ENCODE results near the gene BABAM2. TPM values are rescaled to one million over a fixed set of nuclear protein-coding genes. Genes with fewer than 3 reads are reported as not detected.

The BABAM2 gene
- total RNA-seq, 1 experiment from 2014 or later: 46.1 TPM

- 0 out of 2 replicates have a peak, but pooled peaks cover 5% of the 10 kb centered on the region for H3K9me2 ChIP-seq (ENCODE audit: insufficient read depth)
- no peaks in the 10 kb centered on the region for H4K20me1 ChIP-seq (ENCODE audit: insufficient read depth)
- no peaks in the 10 kb centered on the region for H3K4me1 ChIP-seq (replicated peaks; ENCODE audit: insufficient read depth)
- peaks cover 14% of the 10 kb centered on the region for H3K9me3 ChIP-seq (ENCODE audit: insufficient read depth, low read depth)
- no peaks in the 10 kb centered on the region for H3F3A ChIP-seq (ENCODE audit: insufficient read depth, low read depth)
- H3K27ac ChIP-seq: no peak overlapping the region
- H3K4me2 ChIP-seq: no peak overlapping the region
- ChIA-PET CTCF (no interaction called here), POLR2A (ENCODE audit: unreplicated experiment) (no interaction called here)
- no peaks in the 10 kb centered on the region for H3K36me3 ChIP-seq (ENCODE audit: low read depth)
- DNase-seq: no peak
- no peaks in the 10 kb centered on the region for H3K79me2 ChIP-seq (ENCODE audit: low read depth)
- intact Hi-C loops (cut with micrococcal nuclease; ENCODE audit: unreplicated experiment): no loop called here
- H3K4me3 ChIP-seq: no peak overlapping the region
- TF ChIP-seq, protein P1, sequence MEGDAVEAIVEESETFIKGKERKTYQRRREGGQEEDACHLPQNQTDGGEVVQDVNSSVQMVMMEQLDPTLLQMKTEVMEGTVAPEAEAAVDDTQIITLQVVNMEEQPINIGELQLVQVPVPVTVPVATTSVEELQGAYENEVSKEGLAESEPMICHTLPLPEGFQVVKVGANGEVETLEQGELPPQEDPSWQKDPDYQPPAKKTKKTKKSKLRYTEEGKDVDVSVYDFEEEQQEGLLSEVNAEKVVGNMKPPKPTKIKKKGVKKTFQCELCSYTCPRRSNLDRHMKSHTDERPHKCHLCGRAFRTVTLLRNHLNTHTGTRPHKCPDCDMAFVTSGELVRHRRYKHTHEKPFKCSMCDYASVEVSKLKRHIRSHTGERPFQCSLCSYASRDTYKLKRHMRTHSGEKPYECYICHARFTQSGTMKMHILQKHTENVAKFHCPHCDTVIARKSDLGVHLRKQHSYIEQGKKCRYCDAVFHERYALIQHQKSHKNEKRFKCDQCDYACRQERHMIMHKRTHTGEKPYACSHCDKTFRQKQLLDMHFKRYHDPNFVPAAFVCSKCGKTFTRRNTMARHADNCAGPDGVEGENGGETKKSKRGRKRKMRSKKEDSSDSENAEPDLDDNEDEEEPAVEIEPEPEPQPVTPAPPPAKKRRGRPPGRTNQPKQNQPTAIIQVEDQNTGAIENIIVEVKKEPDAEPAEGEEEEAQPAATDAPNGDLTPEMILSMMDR (conservative IDR thresholded peaks at IDR 0.05): no peak
- TF ChIP-seq EZH2 (IDR thresholded peaks at IDR 0.05; ENCODE audit: low read depth): no peak
- no peaks in the 10 kb centered on the region for H3K27me3 ChIP-seq (ENCODE audit: insufficient read depth, low read depth)
- H2AFZ ChIP-seq: no peak overlapping the region
- BruUV-seq (replicated peaks): no TSS peak
These were observed 282.8 kb downstream of the BABAM2 start for GRCh38 chr2:28173377-28173776.

DNA sequence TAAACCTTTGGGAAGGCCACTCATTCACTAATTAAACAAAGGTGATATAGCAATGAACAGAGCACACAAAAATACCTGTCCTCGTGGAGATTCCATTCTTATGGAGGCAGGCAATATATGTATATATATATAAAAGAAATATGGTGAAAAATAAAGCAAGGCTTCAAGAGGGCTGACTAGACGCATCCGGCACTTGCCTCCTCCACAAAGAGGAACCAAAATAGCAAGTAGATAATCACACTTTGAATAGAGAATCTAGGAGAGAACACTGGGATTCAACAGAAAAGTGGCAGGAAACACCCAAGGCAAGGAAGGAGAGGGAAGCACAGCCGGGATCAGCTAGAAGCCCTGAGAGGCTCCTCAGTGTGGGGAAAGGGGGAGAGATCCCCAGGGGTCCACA lies 283.7 kb downstream of the BABAM2 start:
- no peaks in the 10 kb centered on the region for H3K4me1 ChIP-seq (replicated peaks; ENCODE audit: insufficient read depth)
- peaks cover 14% of the 10 kb centered on the region for H3K9me3 ChIP-seq (ENCODE audit: insufficient read depth, low read depth)
- no TSS peak for BruUV-seq (replicated peaks)
- H3F3A ChIP-seq (ENCODE audit: insufficient read depth, low read depth): no peaks in the 10 kb centered on the region
- H3K4me2 ChIP-seq: no peak overlapping the region
- H3K4me3 ChIP-seq: no peak overlapping the region
- H2AFZ ChIP-seq: no peak overlapping the region
- H3K9me2 ChIP-seq (ENCODE audit: insufficient read depth): 0 out of 2 replicates have a peak, but pooled peaks cover 5% of the 10 kb centered on the region
- no peaks in the 10 kb centered on the region for H4K20me1 ChIP-seq (ENCODE audit: insufficient read depth)
- H3K79me2 ChIP-seq (ENCODE audit: low read depth): no peaks in the 10 kb centered on the region
- intact Hi-C loops (cut with micrococcal nuclease; ENCODE audit: unreplicated experiment): no loop called here
- no peak for TF ChIP-seq EZH2 (IDR thresholded peaks at IDR 0.05; ENCODE audit: low read depth)
- TF ChIP-seq, protein P1 (conservative IDR thresholded peaks at IDR 0.05): no peak
- H3K36me3 ChIP-seq (ENCODE audit: low read depth): no peaks in the 10 kb centered on the region
- no peak overlapping the region for H3K27ac ChIP-seq
- CTCF ChIA-PET: no interaction called here
- no peak for DNase-seq
- no peaks in the 10 kb centered on the region for H3K27me3 ChIP-seq (ENCODE audit: insufficient read depth, low read depth)
- POLR2A ChIA-PET (ENCODE audit: unreplicated experiment): interaction anchor here (0.6 kb wide), 1 partner anchor 40 kb away, joined by 8 read pairs; no protein-coding TSS in a partner anchor

- DNase-seq: peak in 1 of 2 experiments; percentile 47
- Histone ChIP-seq H2AFZ (no peak overlapping the region), H3K4me1 (replicated peaks; ENCODE audit: insufficient read depth) (no peaks in the 10 kb centered on the region), H3K9me2 (ENCODE audit: insufficient read depth) (no peaks in the 10 kb centered on the region), H3K4me3 (no peak overlapping the region), H3K27ac (no peak overlapping the region), H3K4me2 (no peak overlapping the region), H3K36me3 (ENCODE audit: low read depth) (no peaks in the 10 kb centered on the region), H3F3A (ENCODE audit: insufficient read depth, low read depth) (no peaks in the 10 kb centered on the region), H3K79me2 (ENCODE audit: low read depth) (no peaks in the 10 kb centered on the region), H3K9me3 (ENCODE audit: insufficient read depth, low read depth) (peaks cover 14% of the 10 kb centered on the region), H4K20me1 (ENCODE audit: insufficient read depth) (no peaks in the 10 kb centered on the region), H3K27me3 (ENCODE audit: insufficient read depth, low read depth) (no peaks in the 10 kb centered on the region)
- ChIA-PET POLR2A (ENCODE audit: unreplicated experiment) (no interaction called here), CTCF (no interaction called here)
- TF ChIP-seq, protein P1 (conservative IDR thresholded peaks at IDR 0.05): no peak
- no peak for TF ChIP-seq EZH2 (IDR thresholded peaks at IDR 0.05; ENCODE audit: low read depth)
- intact Hi-C loops (cut with micrococcal nuclease; ENCODE audit: unreplicated experiment): no loop called here
- no TSS peak for BruUV-seq (replicated peaks)
These were observed 284.5 kb downstream of the BABAM2 start for GRCh38 chr2:28175028-28175427.
